ENCODE measurements around the gene KRT1.

Gene KRT1

GRCh38 chr12:52632656-52633055 is 47.6 kb downstream of the KRT1 start:
- DNase-seq = no peak

- DNase-seq = no peak
These were observed 48.3 kb downstream of the KRT1 start for GRCh38 chr12:52631676-52632459.

GRCh38 chr12:52631264-52631663 is 48.9 kb downstream of the KRT1 start:
- DNase-seq = no peak

- DNase-seq = no peak
These were observed 49.5 kb downstream of the KRT1 start for GRCh38 chr12:52630599-52631200.

- DNase-seq = no peak
These were observed 50.2 kb downstream of the KRT1 start for GRCh38 chr12:52630008-52630500.

GRCh38 chr12:52629281-52630007 is 50.8 kb downstream of the KRT1 start:
- no peak for DNase-seq

- DNase-seq = no peak
These were observed 51.4 kb downstream of the KRT1 start for GRCh38 chr12:52628841-52629240.

GRCh38 chr12:52628111-52628507 is 52.1 kb downstream of the KRT1 start:
- DNase-seq = no peak

- DNase-seq = no peak
These were observed 52.7 kb downstream of the KRT1 start for GRCh38 chr12:52627395-52628110.

All from AML-193 (cell line).